GM12872 (cell line): ENCODE results near the gene C1QTNF9B.

Experiments
- CTCF ChIP-seq: IDR thresholded peaks from 3 replicates; pipeline ENCODE4 v1.5.1; 2011; ENCODE audit warnings: low read depth, mild to moderate bottlenecking, low read length, moderate library complexity; ENCODE audit not compliant: insufficient read depth

Gene C1QTNF9B

DNA sequence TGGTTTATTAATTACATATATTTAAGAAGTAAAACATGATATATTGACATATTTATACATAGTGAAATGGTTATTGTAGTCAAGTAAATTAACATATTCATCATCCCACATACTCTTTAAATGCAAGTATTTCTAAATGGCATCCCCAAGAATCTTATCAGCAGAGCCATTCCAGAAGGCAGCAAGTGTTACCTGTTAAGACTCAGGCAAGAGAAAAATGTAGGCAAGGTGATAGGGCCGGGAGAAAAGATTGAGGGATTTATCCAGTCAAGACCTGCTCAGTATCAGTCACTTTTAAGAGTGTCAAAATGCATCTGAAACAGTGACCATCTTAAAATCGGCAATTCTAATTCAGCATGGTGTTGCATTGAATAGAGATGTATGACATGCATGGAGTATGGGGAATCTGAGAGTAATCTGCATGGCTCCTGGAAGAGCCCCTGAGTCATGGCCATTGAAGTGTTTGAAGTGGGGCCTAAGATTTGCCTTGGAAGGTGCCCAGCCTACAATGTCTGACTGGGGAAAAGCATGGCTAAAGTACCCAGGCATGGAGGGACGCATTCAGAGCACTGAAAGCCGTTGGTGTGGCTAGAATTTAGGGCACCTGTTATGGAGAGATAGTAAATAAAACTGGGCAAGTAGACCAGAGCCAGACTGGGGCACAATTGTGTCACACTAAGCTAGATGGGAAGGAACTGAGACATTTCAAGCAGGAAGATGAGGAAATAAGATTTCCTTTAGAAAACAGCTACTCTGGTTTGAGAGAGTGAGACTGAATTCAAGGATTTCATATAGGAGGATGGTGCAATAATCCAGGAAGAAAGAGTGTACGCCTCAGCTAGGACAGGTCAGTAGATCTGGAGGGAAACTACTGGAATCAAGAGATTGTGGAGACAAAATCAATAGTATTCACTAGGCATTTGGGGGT is 25.0 kb upstream of the C1QTNF9B start:
- TF ChIP-seq CTCF: no peak

- TF ChIP-seq CTCF: peak; percentile 59
Measured at GRCh38 chr13:23921451-23921888, 24.2 kb upstream of the C1QTNF9B start.

- no peak for TF ChIP-seq CTCF
Measured at GRCh38 chr13:23919006-23919405, 21.7 kb upstream of the C1QTNF9B start.

DNA sequence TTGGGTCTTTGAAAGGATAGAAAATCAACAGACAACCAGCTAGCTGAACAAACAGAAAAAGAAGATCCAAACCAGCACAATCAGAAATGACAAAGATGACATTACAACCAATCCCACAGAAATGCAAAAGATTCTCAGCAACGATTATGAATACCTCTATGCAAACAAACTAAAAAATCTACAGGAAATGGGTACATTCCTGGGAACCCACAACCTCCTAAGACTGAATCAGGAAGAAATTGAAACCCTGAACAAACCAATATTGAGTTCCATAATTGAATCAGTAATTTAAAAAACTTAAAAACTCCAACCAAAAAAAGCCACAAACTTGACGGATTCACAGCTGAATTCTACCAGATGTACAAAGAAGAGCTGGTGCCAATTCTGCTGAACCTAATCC is 20.9 kb upstream of the C1QTNF9B start:
- TF ChIP-seq CTCF: no peak

GRCh38 chr13:23915308-23915707 is 18.0 kb upstream of the C1QTNF9B start:
- no peak for TF ChIP-seq CTCF

- no peak for TF ChIP-seq CTCF
Measured at GRCh38 chr13:23912469-23912868, 15.2 kb upstream of the C1QTNF9B start.

GRCh38 chr13:23909606-23910005 is 12.3 kb upstream of the C1QTNF9B start:
- no peak for TF ChIP-seq CTCF
